ENCODE results near the gene PRKAG2.

The PRKAG2 gene

DNA sequence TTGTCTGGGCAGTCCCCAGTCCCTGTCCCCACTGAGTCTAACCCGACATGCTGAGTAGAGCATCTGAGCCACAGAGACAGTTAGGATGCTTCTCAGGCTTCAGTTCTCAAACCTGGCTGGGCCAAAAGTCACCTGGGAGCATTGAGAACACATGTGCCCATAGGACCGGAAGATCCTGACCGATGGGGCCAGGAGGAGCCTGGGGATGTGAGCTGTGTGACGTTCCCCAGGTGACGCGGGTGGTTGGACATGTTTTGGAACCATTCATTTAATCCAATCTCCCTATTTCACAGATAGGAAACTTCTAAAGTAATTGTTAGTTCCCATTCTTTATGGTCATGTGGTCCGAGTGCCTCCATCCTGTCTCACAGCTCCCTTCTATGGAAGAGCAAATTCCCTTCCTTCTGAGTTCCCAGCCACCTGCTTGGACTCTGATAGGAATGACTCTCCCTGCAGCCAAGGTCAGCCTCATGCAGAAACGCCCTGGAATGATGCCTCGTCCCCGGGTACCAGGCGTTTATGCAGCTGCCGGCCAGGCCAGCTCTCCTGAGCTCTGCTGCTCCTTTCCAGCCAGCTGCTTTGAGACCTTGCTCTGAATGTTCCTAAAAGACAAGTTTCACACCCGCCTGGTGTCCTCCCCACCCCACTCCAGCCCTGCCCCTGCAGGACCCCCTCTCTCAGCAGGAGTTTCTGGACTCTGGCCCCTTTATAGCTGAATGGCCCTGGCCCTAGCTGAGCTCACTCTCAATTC is 190.7 kb downstream of the PRKAG2 start:
- Histone ChIP-seq H3K27me3 (ENCODE audit: control insufficient read depth, insufficient read depth, low read length) (no peaks in the 10 kb centered on the region), H3K4me3 (ENCODE audit: low read length) (no peak overlapping the region), H3K9ac (ENCODE audit: low read length) (no peak overlapping the region), H3K9me3 (ENCODE audit: control insufficient read depth, low read length) (no peaks in the 10 kb centered on the region), H3K36me3 (ENCODE audit: control insufficient read depth, insufficient read depth, low read length) (no peaks in the 10 kb centered on the region), H3K4me1 (ENCODE audit: control insufficient read depth, insufficient read depth, low read length) (peaks cover 22% of the 10 kb centered on the region)

GRCh38 chr7:151684408-151685175 is 192.3 kb downstream of the PRKAG2 start:
- H3K36me3 ChIP-seq (ENCODE audit: control insufficient read depth, insufficient read depth, low read length) = no peaks in the 10 kb centered on the region
- H3K27me3 ChIP-seq (ENCODE audit: control insufficient read depth, insufficient read depth, low read length) = no peaks in the 10 kb centered on the region
- H3K4me3 ChIP-seq (ENCODE audit: low read length) = no peak overlapping the region
- H3K4me1 ChIP-seq (ENCODE audit: control insufficient read depth, insufficient read depth, low read length) = peaks cover 24% of the 10 kb centered on the region
- no peaks in the 10 kb centered on the region for H3K9me3 ChIP-seq (ENCODE audit: control insufficient read depth, low read length)
- H3K9ac ChIP-seq (ENCODE audit: low read length) = no peak overlapping the region

DNA sequence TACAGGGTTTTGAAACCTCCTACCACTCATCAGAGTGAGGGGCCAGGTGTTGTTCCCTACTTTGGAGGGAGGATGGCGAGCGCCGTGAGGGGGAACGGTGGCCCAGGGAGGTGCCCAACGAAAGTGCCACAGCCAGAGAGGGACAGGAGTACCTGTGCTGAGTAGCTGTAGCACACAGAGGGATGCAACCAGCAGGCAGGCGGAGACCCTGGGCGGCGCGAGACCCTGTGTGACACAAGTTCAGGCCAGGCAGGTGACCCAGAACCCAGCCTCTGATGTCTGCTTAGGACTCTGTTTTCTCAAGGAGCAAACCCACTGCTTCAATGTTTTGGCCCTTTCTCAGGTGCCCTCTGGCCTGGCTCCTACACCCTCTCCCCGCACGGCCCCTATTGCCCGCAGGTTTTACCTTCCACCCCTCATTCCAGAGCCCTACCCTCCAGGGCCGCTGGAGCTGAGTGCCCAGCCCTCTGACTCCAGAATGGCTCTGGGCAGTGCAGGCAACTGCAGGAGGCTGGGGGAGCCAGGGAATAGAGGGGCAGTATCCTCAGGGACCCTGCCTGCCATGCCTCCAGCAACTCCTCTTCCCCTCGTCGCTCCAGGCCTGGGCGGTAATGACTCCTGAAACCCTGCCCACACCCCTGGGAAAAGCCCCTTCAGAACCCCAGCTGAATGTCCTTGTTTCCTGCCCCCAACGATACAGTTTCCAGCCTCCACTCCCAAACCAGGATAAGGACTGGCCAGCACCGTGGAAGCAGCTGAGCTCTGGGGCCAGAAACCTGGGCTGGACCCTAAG is 193.1 kb downstream of the PRKAG2 start:
- Histone ChIP-seq H3K4me1 (ENCODE audit: control insufficient read depth, insufficient read depth, low read length) (peaks cover 28% of the 10 kb centered on the region), H3K36me3 (ENCODE audit: control insufficient read depth, insufficient read depth, low read length) (no peaks in the 10 kb centered on the region), H3K27me3 (ENCODE audit: control insufficient read depth, insufficient read depth, low read length) (no peaks in the 10 kb centered on the region), H3K9me3 (ENCODE audit: control insufficient read depth, low read length) (no peaks in the 10 kb centered on the region), H3K9ac (ENCODE audit: low read length) (no peak overlapping the region), H3K4me3 (ENCODE audit: low read length) (no peak overlapping the region)

DNA sequence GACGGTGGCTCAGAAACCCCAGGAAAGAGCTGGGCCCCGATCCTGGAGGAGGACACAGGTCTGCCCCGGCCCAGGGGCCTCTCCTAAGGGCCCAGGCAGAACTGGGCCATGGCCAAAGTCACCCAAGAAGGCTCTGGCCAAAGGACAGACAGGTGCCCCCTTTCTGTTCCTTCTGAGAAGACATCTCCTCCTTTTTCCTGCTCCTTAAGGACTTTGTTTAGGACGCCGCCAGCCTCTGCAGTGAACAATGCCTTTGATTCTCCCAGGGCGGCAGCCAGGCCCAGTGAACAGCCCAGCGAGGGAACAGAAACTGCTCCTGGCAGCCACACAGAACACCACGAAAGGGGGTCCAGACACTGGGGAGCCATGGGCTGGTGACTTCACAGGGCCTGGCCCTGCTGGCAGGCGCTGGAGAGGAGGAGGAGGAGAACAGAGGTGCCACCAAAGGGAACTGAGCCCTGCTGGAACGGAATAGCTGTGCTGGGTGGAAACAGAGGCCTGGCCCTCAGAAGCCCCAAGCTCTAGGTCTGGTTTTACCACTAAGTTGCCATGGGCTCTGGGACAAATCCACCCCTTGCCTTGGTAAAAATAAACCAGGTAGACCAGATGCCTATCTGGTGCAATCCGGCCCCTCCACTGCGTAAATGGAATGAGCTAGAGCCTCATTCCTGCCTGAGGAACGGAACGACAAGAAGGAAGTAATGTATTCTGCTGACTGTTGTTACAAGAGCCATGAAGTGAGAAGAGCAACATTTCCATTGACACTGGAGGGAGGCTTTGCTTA is 193.9 kb downstream of the PRKAG2 start:
- Histone ChIP-seq H3K4me1 (ENCODE audit: control insufficient read depth, insufficient read depth, low read length) (peaks cover 20% of the 10 kb centered on the region), H3K9ac (ENCODE audit: low read length) (no peak overlapping the region), H3K9me3 (ENCODE audit: control insufficient read depth, low read length) (no peaks in the 10 kb centered on the region), H3K36me3 (ENCODE audit: control insufficient read depth, insufficient read depth, low read length) (no peaks in the 10 kb centered on the region), H3K4me3 (ENCODE audit: low read length) (no peak overlapping the region), H3K27me3 (ENCODE audit: control insufficient read depth, insufficient read depth, low read length) (no peaks in the 10 kb centered on the region)

GRCh38 chr7:151681726-151682125 is 195.2 kb downstream of the PRKAG2 start:
- no peak overlapping the region for H3K9ac ChIP-seq (ENCODE audit: low read length)
- no peaks in the 10 kb centered on the region for H3K9me3 ChIP-seq (ENCODE audit: control insufficient read depth, low read length)
- no peak overlapping the region for H3K4me3 ChIP-seq (ENCODE audit: low read length)
- peaks cover 16% of the 10 kb centered on the region for H3K4me1 ChIP-seq (ENCODE audit: control insufficient read depth, insufficient read depth, low read length)
- no peaks in the 10 kb centered on the region for H3K36me3 ChIP-seq (ENCODE audit: control insufficient read depth, insufficient read depth, low read length)
- no peaks in the 10 kb centered on the region for H3K27me3 ChIP-seq (ENCODE audit: control insufficient read depth, insufficient read depth, low read length)

DNA sequence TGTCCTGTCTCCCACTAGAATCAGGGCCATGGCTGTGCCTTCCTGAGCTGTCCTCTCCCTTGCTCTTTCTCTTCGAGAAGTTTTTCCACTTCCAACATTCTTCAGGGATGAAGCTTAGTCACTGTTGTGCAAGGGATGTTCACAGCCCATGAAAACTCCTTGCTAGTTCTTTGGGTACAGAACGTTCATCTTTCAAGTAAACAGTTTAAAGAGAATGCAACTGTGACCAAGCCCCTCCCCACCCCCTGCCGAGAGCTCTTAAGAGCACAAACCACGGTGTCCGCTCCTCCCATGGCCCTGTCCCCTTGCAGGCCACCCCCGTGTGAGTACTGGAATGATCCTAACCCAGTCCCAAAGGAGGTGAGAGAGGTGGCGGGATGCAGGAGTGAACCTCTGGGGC is 196.1 kb downstream of the PRKAG2 start:
- no peaks in the 10 kb centered on the region for H3K36me3 ChIP-seq (ENCODE audit: control insufficient read depth, insufficient read depth, low read length)
- no peaks in the 10 kb centered on the region for H3K27me3 ChIP-seq (ENCODE audit: control insufficient read depth, insufficient read depth, low read length)
- H3K4me1 ChIP-seq (ENCODE audit: control insufficient read depth, insufficient read depth, low read length) = peaks cover 18% of the 10 kb centered on the region
- H3K9ac ChIP-seq (ENCODE audit: low read length) = no peak overlapping the region
- no peaks in the 10 kb centered on the region for H3K9me3 ChIP-seq (ENCODE audit: control insufficient read depth, low read length)
- no peak overlapping the region for H3K4me3 ChIP-seq (ENCODE audit: low read length)

DNA sequence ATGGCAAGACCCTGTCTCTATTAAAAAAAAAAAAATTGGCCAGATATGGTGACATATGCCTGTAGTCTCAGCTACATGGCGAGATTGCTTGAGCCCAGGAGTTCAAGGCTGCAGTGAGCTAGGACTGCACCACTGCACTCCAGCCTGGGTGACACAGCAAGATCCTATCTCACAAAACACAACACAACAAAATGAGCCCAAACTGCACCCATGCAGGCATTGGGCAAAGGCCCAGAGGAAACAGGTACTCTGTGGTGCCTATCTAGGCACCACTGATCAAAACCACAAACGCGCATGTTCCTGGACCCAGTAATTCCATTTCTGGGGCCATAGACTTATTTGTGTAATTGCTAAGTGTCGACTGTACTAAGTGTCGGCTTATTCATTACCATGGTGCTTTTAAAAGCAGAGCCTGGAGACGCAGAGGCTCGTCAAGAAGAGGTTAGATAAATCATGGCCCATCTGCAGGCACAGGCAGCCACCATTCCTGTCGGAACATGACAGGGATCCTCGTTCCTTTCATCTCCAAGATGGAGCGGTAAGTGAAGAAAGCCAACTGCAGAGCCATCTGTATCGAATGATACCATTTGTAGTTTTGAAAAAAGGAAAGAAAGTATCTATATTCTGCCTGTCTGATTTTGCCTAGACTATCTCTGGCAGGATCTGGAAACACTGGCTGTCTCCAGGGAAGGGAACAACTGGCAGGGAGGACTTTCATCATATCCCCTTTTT is 196.9 kb downstream of the PRKAG2 start:
- Histone ChIP-seq H3K4me3 (ENCODE audit: low read length) (no peak overlapping the region), H3K36me3 (ENCODE audit: control insufficient read depth, insufficient read depth, low read length) (no peaks in the 10 kb centered on the region), H3K9ac (ENCODE audit: low read length) (no peak overlapping the region), H3K9me3 (ENCODE audit: control insufficient read depth, low read length) (no peaks in the 10 kb centered on the region), H3K27me3 (ENCODE audit: control insufficient read depth, insufficient read depth, low read length) (no peaks in the 10 kb centered on the region), H3K4me1 (ENCODE audit: control insufficient read depth, insufficient read depth, low read length) (peaks cover 18% of the 10 kb centered on the region)

GRCh38 chr7:151679071-151679708 is 197.7 kb downstream of the PRKAG2 start:
- H3K36me3 ChIP-seq (ENCODE audit: control insufficient read depth, insufficient read depth, low read length) = no peaks in the 10 kb centered on the region
- H3K9ac ChIP-seq (ENCODE audit: low read length) = no peak overlapping the region
- H3K9me3 ChIP-seq (ENCODE audit: control insufficient read depth, low read length) = no peaks in the 10 kb centered on the region
- no peaks in the 10 kb centered on the region for H3K27me3 ChIP-seq (ENCODE audit: control insufficient read depth, insufficient read depth, low read length)
- H3K4me1 ChIP-seq (ENCODE audit: control insufficient read depth, insufficient read depth, low read length) = peaks cover 18% of the 10 kb centered on the region
- no peak overlapping the region for H3K4me3 ChIP-seq (ENCODE audit: low read length)

GRCh38 chr7:151678227-151678604 is 198.7 kb downstream of the PRKAG2 start:
- Histone ChIP-seq H3K4me1 (ENCODE audit: control insufficient read depth, insufficient read depth, low read length) (peaks cover 23% of the 10 kb centered on the region), H3K27me3 (ENCODE audit: control insufficient read depth, insufficient read depth, low read length) (no peaks in the 10 kb centered on the region), H3K4me3 (ENCODE audit: low read length) (no peak overlapping the region)

DNA sequence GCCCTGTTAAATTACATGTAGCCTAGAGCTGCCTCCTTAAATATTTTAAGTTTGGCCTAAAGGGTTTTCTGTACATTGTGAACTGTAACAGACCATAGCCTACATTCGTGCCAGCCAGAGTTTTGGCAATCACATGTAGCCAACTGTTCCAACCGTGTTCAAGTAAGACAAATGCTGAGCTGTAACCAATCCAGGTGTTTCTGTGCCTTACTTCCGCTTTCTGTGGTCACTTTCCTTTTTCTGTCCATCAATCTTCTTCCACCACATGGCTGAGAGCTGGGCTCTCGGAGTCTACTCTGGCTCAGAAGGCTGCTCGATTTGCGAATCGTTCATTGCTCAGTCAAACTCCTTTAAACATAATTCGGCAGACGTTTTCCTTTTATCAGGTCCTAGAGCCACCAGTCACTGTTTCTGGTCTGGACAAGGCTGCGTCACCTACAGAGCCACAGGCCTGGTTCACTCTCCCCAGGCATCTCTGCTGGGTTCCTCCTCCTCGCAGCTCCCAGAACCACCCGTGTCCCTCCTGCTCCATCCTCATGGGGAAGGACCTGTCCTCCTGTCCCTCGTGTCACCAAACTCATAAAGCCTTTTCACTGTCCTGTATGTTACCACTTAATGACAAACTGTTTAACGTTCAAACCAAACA is 199.2 kb downstream of the PRKAG2 start:
- H3K4me1 ChIP-seq (ENCODE audit: control insufficient read depth, insufficient read depth, low read length) = peaks cover 28% of the 10 kb centered on the region
- no peaks in the 10 kb centered on the region for H3K36me3 ChIP-seq (ENCODE audit: control insufficient read depth, insufficient read depth, low read length)
- no peaks in the 10 kb centered on the region for H3K27me3 ChIP-seq (ENCODE audit: control insufficient read depth, insufficient read depth, low read length)
- no peak overlapping the region for H3K4me3 ChIP-seq (ENCODE audit: low read length)
- no peaks in the 10 kb centered on the region for H3K9me3 ChIP-seq (ENCODE audit: control insufficient read depth, low read length)
- H3K9ac ChIP-seq (ENCODE audit: low read length) = no peak overlapping the region

More at GRCh38 chr7:151678227-151678604, 198.7 kb downstream of the PRKAG2 start:
- no peak overlapping the region for H3K9ac ChIP-seq (ENCODE audit: low read length)
- H3K9me3 ChIP-seq (ENCODE audit: control insufficient read depth, low read length) = no peaks in the 10 kb centered on the region
- no peaks in the 10 kb centered on the region for H3K36me3 ChIP-seq (ENCODE audit: control insufficient read depth, insufficient read depth, low read length)

Data from mucosa of stomach (tissue), 1 donor.